IMR-90 (cell line): Measurements from ENCODE around the gene TEDC2. TPM values are rescaled to one million over a fixed set of nuclear protein-coding genes. Genes with fewer than 3 reads are reported as not detected.

Source experiments
- ATAC-seq: fragments of 200-7000 bp; cut with Tn5 transposase; 2 replicates; pipeline ENCODE4 v1.9.1; 2020; ENCODE audit warnings: low read depth, mild to moderate bottlenecking, moderate library complexity
- BruUV-seq: library from RNA; stranded (reverse); fragments of 400-500 nt; replicated peaks from 2 replicates; lab custom pipeline; 2021; lab: Mats Ljungman, UMichigan
- CTCF ChIA-PET: fragments of 300-600 bp; formaldehyde crosslinking; extraction: SDS; loops from one replicate; lab custom pipeline; 2021; ENCODE audit warnings: antibody characterized with exemption; lab: Yijun Ruan, JAX
- POLR2A ChIA-PET: fragments of 300-600 bp; sonication (Branson Sonifier 250); formaldehyde crosslinking; loops from one replicate; lab custom pipeline; 2022; ENCODE audit warnings: antibody characterized with exemption; ENCODE audit not compliant: unreplicated experiment; lab: Charles Lee
- DNase-seq: peaks from one replicate; pipeline ENCODE4 v3.0.0; 2013
- H2AFZ ChIP-seq: replicated peaks from 2 replicates; pipeline ENCODE3; 2013; ENCODE audit warnings: low read length, mild to moderate bottlenecking; ENCODE audit not compliant: poor library complexity
- H2AK5ac ChIP-seq: 2 replicates; pipeline ENCODE4 v1.6.1; 2013; ENCODE audit warnings: low read depth, low read length, inconsistent platforms
- H2AK9ac ChIP-seq: replicated peaks from 2 replicates; pipeline ENCODE3; 2013; ENCODE audit warnings: mild to moderate bottlenecking, low read depth, low read length, moderate library complexity; ENCODE audit not compliant: poor library complexity
- H2BK120ac ChIP-seq: 2 replicates; pipeline ENCODE4 v1.6.1; 2013; ENCODE audit warnings: low read depth, low read length, inconsistent platforms
- H2BK15ac ChIP-seq: 3 replicates; pipeline ENCODE4 v1.6.1; 2013; ENCODE audit warnings: low read depth, low read length, inconsistent platforms
- H2BK20ac ChIP-seq: 2 replicates; pipeline ENCODE4 v1.6.1; 2013; ENCODE audit warnings: low read depth, mild to moderate bottlenecking, inconsistent platforms, low read length, moderate library complexity
- H2BK5ac ChIP-seq: 2 replicates; pipeline ENCODE4 v1.6.1; 2013; ENCODE audit warnings: mild to moderate bottlenecking, low read depth, low read length, inconsistent platforms; ENCODE audit not compliant: poor library complexity, severe bottlenecking
- H3K14ac ChIP-seq: replicated peaks from 2 replicates; pipeline ENCODE4 v1.6.1; 2013; ENCODE audit warnings: low read depth, low read length, inconsistent platforms
- H3K18ac ChIP-seq: 2 replicates; pipeline ENCODE4 v1.6.1; 2013; ENCODE audit warnings: low read depth, low read length, control low read depth
- H3K23ac ChIP-seq: 2 replicates; pipeline ENCODE4 v1.6.1; 2013; ENCODE audit warnings: low read depth, low read length, inconsistent platforms
- H3K27ac ChIP-seq: 2 replicates; pipeline ENCODE4 v1.5.1; 2013; ENCODE audit warnings: mild to moderate bottlenecking, control low read depth, low read length; ENCODE audit not compliant: insufficient read depth
- H3K27me3 ChIP-seq: 2 replicates; pipeline ENCODE4 v1.6.1; 2013; ENCODE audit warnings: low read length; ENCODE audit not compliant: control insufficient read depth, insufficient read depth
- H3K36me3 ChIP-seq: 2 replicates; pipeline ENCODE4 v1.6.1; 2013; ENCODE audit warnings: low read length, mixed read lengths; ENCODE audit not compliant: control insufficient read depth, insufficient read depth
- H3K4ac ChIP-seq: 2 replicates; pipeline ENCODE4 v1.6.1; 2013; ENCODE audit warnings: low read depth, low read length, inconsistent platforms
- H3K4me1 ChIP-seq: 2 replicates; pipeline ENCODE4 v1.6.1; 2013; ENCODE audit warnings: low read length, mixed read lengths; ENCODE audit not compliant: control insufficient read depth, insufficient read depth
- H3K4me2 ChIP-seq: 2 replicates; pipeline ENCODE4 v1.6.1; 2013; ENCODE audit warnings: low read depth, mild to moderate bottlenecking, control low read depth, low read length, moderate library complexity
- H3K4me3 ChIP-seq: 2 replicates; pipeline ENCODE4 v1.5.1; 2013; ENCODE audit warnings: low read depth, mild to moderate bottlenecking, control low read depth, low read length, moderate library complexity; ENCODE audit not compliant: insufficient read depth
- H3K56ac ChIP-seq: 2 replicates; pipeline ENCODE4 v1.6.1; 2013; ENCODE audit warnings: low read length, inconsistent platforms; ENCODE audit not compliant: insufficient read depth; ENCODE audit errors: extremely low read depth
- H3K79me1 ChIP-seq, 2 experiments: 2 replicates each; pipeline ENCODE4 v1.6.1; 2013; ENCODE audit warnings: low read length in 2 of 2, inconsistent platforms in 1 of 2, low read depth in 1 of 2
- H3K9ac ChIP-seq: 2 replicates; pipeline ENCODE4 v1.6.1; 2013; ENCODE audit warnings: low read depth, low read length, control low read depth
- H3K9me1 ChIP-seq: 2 replicates; pipeline ENCODE4 v1.6.1; 2013; ENCODE audit warnings: low read length, inconsistent platforms; ENCODE audit not compliant: insufficient read depth
- H3K9me3 ChIP-seq: 2 replicates; pipeline ENCODE4 v1.6.1; 2013; ENCODE audit warnings: low read length; ENCODE audit not compliant: control insufficient read depth, insufficient read depth
- H4K20me1 ChIP-seq: 2 replicates; pipeline ENCODE4 v1.6.1; 2013; ENCODE audit warnings: low read length, inconsistent platforms; ENCODE audit not compliant: insufficient read depth
- H4K5ac ChIP-seq: 2 replicates; pipeline ENCODE4 v1.6.1; 2013; ENCODE audit warnings: mild to moderate bottlenecking, low read depth, low read length, control low read depth
- H4K8ac ChIP-seq, 2 experiments: 2 replicates each; pipeline ENCODE4 v1.6.1; 2013; ENCODE audit warnings: low read depth in 2 of 2, low read length in 2 of 2, control low read depth in 1 of 2, inconsistent platforms in 1 of 2
- H4K91ac ChIP-seq: 2 replicates; pipeline ENCODE4 v1.6.1; 2013; ENCODE audit warnings: low read depth, low read length, inconsistent platforms; ENCODE audit not compliant: insufficient read depth
- BHLHE40 ChIP-seq: fragments of 150-350 bp; IDR thresholded peaks from 2 replicates; pipeline ENCODE4 v1.6.1; 2016; ENCODE audit warnings: mild to moderate bottlenecking, low read depth, low read length
- MAFK ChIP-seq: IDR thresholded peaks from 2 replicates; pipeline ENCODE4 v1.6.1; 2012; ENCODE audit warnings: low read depth, low read length, improper control_type of control experiment
- NFE2L2 ChIP-seq: fragments of 150-350 bp; IDR thresholded peaks from 2 replicates; pipeline ENCODE4 v1.6.1; 2016; ENCODE audit warnings: low read depth, mild to moderate bottlenecking, low read length
- RCOR1 ChIP-seq: IDR thresholded peaks from 2 replicates; pipeline ENCODE4 v1.6.1; 2012; ENCODE audit warnings: mild to moderate bottlenecking, low read length, improper control_type of control experiment; ENCODE audit not compliant: insufficient replicate concordance
- RFX5 ChIP-seq: IDR thresholded peaks from 2 replicates; pipeline ENCODE4 v1.8.0; 2012; ENCODE audit warnings: low read depth, mild to moderate bottlenecking, low read length, moderate library complexity
- WGBS, 2 experiments: methylation state at CpG; one replicate each; pipeline versions ENCODE4 v1.1.5 to v1.1.7; 2013; ENCODE audit warnings: missing lambda C conversion rate in 2 of 2; ENCODE audit not compliant: insufficient read length in 1 of 2; ENCODE audit errors: extremely low coverage in 2 of 2; 5-methylcytosine and 5-hydroxymethylcytosine counted together
- dilution Hi-C: fragments of 300-500 bp; cut with HindIII; formaldehyde crosslinking; loops from one replicate; pipeline ENCODE4 v1.14.3; 2018; ENCODE audit warnings: low sequenced_read_pairs; ENCODE audit not compliant: unreplicated experiment
- in situ Hi-C: fragments of 300-500 bp; cut with MboI; formaldehyde crosslinking; loops from 3 replicates; pipeline ENCODE4 v1.14.3; 2019; ENCODE audit warnings: low sequenced_read_pairs, inconsistent platforms, mixed read lengths
- intact Hi-C: fragments of 100-400 bp; cut with micrococcal nuclease; formaldehyde crosslinking; loops from 2 replicates; pipeline ENCODE4 v1.10.0; 2022
- polyA plus RNA-seq, 3 experiments: library from polyadenylated mRNA; depleted of rRNA; stranded (reverse); fragments of >200 nt; gene quantifications; 2 replicates each; pipeline ENCODE4 v1.2.3, GENCODE V29; 2012; ENCODE audit warnings: low replicate concordance in 1 of 3
- total RNA-seq: library from RNA; depleted of rRNA; stranded (reverse); fragments of >200 nt; gene quantifications from 2 replicates; pipeline ENCODE4 v1.2.3, GENCODE V29; 2012

TEDC2 gene
- total and polyA plus RNA-seq, 2 of the 4 experiments (the other 2 are of a cell fraction), result 3.6 to 7.3 TPM

- Histone ChIP-seq H3K18ac (no peak overlapping the region), H3K36me3 (peaks cover 29% of the 10 kb centered on the region), H2AFZ (peak overlapping the region; percentile 11), H3K27me3 (no peaks in the 10 kb centered on the region), H3K4me2 (no peak overlapping the region), H4K5ac (no peak overlapping the region), H2AK9ac (peak overlapping the region; percentile 65), H3K4me3 (no peak overlapping the region), H4K20me1 (peaks cover 5% of the 10 kb centered on the region; the same call in 1 of the 2 replicates), H2BK120ac (no peak overlapping the region), H2BK15ac (no peak overlapping the region), H3K23ac (no peak overlapping the region), H3K27ac (no peak overlapping the region), H2BK20ac (no peak overlapping the region), H3K9me3 (no peaks in the 10 kb centered on the region), H2BK5ac (no peak overlapping the region), H3K4ac (no peak overlapping the region), H3K79me1 (peaks cover 6 to 46% of the 10 kb centered on the region in 2 experiments; a peak in 3 of 4 replicates), H3K9ac (no peak overlapping the region), H3K56ac (no peak overlapping the region), H4K8ac (no peak overlapping the region), H2AK5ac (no peak overlapping the region), H3K9me1 (no peaks in the 10 kb centered on the region), H3K4me1 (peaks cover 5% of the 10 kb centered on the region; the same call in 1 of the 2 replicates), H3K14ac (no peak overlapping the region), H4K91ac (no peak overlapping the region)
- ATAC-seq (no peak), DNase-seq (no peak)
- no peak for TF ChIP-seq MAFK
- TF ChIP-seq RCOR1, result no peak
- TF ChIP-seq BHLHE40, result no peak
- TF ChIP-seq RFX5, result no peak
- no peak for TF ChIP-seq NFE2L2
- intact Hi-C loops, result no loop called here
- BruUV-seq, result no TSS peak
- ChIA-PET POLR2A (no interaction called here), CTCF (no interaction called here)
- in situ Hi-C loops, result no loop called here
- 95% methylated on average over 15 of the region's 28 CpGs; no CpG with 5 or more reads in 1 of the 2 experiments for WGBS, 2 experiments
- dilution Hi-C loops, result no loop called here
Measured at GRCh38 chr16:2455081-2455845, 4.6 kb upstream of the TEDC2 start.
